Muscle of back (tissue), 13 donors: ENCODE measurements around the gene OR2M5. TPM values are rescaled to one million over a fixed set of nuclear protein-coding genes. Genes with fewer than 3 reads are reported as not detected.

Experiments
- DNase-seq, 3 donors: peaks; one replicate each; pipeline versions ENCODE4 v3.0.0 to v3.0.0-alpha.2; 2013
- long read RNA-seq, 9 donors: transcript quantifications; one replicate each; lab custom pipeline, GENCODE V29; 2026
- polyA plus RNA-seq, 10 donors: library from polyadenylated mRNA; unstranded; fragments of 120-200 nt; gene quantifications; one replicate each; pipeline ENCODE4 v1.2.1, GENCODE V29; 2013; ENCODE audit not compliant: insufficient read length in 10 of 10

Gene OR2M5, protein sequence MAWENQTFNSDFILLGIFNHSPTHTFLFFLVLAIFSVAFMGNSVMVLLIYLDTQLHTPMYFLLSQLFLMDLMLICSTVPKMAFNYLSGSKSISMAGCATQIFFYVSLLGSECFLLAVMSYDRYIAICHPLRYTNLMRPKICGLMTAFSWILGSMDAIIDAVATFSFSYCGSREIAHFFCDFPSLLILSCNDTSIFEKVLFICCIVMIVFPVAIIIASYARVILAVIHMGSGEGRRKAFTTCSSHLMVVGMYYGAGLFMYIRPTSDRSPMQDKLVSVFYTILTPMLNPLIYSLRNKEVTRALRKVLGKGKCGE
- not detected for polyA plus RNA-seq
- long read RNA-seq, donor 1 = 0 reads
- long read RNA-seq, donor 2 = 0 reads
- long read RNA-seq, donor 3 = 0 reads
- long read RNA-seq, donor 4 = 0 reads
- long read RNA-seq, donor 5 = 0 reads
- long read RNA-seq, donor 6 = 0 reads
- long read RNA-seq, donor 7 = 0 reads
- long read RNA-seq, donor 8 = 0 reads
- long read RNA-seq, donor 9 = 0 reads

GRCh38 chr1:248144513-248145198, at the start of gene OR2M5:
Gene OR2M5 (plus strand): TSS chr1:248145148. CDS start chr1:248145148, 0 bp downstream.
- DNase-seq = no peak

DNA sequence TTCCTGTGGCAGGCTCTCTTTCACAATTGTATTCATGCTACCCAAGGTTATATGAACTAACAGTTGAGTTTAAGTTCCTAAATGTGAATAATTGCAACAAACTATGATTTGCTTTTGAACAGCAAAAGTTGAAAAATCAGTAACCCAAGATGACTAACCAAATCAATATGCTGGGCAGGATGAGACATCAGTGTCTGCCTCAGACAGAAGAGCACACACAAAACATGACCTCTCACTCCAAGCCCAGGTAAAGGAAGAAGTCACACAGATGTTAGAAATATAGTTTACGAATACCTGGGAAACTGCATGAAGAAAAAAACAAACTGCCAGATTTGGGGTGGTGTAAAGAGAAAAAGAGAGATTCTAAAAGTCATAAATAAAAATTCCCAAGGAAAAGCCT, 46.4 kb upstream of the OR2M5 start:
- no peak for DNase-seq

GRCh38 chr1:248102847-248103246, 42.1 kb upstream of the OR2M5 start:
- no peak for DNase-seq

- DNase-seq = no peak
Observed at GRCh38 chr1:248111157-248111556, 33.8 kb upstream of the OR2M5 start.

- DNase-seq = no peak
Observed at GRCh38 chr1:248114890-248115289, 30.1 kb upstream of the OR2M5 start.

GRCh38 chr1:248127653-248128052, 17.3 kb upstream of the OR2M5 start:
- no peak for DNase-seq

GRCh38 chr1:248136811-248137210, 8.1 kb upstream of the OR2M5 start:
- DNase-seq = no peak

- DNase-seq = no peak
Observed at GRCh38 chr1:248140846-248141245, 4.1 kb upstream of the OR2M5 start.

DNA sequence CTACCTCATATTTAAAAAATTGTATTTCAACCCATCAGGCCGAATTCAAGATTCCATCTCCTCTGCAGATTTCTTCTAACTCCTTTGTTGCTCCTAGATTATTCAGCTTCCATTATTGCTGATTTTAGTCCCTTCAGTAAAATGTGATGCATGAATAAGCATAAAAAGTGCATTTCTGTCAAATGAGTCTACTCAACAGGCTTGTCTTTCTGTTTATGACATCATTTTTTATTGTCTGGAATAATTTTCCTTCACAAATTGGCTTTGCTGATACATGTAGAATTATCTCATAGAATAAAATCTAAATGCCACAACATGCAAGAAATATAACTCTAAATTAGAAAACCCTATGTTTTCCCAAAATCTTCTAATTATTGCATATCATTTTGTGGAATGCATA, 1.6 kb upstream of the OR2M5 start:
- no peak for DNase-seq

DNA sequence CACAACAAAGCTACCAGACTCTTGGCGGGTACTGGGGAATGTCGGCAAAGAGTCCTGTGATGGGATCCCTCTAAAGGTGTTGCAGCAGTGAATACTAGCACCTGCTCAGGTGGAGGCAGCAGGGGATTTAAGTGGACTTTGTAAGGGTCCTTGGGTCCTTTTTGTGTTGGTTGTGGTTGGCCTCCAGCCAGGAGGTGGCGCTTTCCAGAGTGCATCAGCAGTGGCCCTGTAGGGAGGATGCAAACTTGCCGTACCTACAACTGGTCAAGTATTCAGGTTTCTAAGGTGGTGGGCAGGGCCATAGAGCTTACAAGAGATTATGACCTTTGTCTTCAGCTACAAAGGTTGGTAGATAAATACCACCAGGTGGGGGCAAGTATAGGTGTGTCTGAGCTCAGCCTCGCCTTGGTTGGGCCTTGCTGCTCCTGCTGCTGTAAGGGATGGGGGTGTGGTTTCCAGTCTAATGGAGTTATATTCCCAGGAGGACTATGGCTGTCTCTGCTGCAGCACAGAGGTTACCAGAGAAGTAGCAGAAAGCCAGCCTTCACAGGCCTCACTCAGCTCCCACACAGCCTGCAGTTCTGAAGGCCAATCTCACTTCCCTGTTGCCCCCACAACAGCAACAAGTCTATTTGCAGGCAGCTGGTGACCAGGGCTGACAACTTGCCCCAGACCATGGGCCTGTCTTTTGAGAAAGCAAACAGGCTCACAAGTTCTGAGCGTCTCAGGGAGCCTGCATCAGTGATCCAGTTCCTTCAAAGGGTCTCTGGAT, 7.3 kb downstream of the OR2M5 start:
- no peak for DNase-seq

- no peak for DNase-seq
Observed at GRCh38 chr1:248155927-248156326, 11.0 kb downstream of the OR2M5 start.

DNA sequence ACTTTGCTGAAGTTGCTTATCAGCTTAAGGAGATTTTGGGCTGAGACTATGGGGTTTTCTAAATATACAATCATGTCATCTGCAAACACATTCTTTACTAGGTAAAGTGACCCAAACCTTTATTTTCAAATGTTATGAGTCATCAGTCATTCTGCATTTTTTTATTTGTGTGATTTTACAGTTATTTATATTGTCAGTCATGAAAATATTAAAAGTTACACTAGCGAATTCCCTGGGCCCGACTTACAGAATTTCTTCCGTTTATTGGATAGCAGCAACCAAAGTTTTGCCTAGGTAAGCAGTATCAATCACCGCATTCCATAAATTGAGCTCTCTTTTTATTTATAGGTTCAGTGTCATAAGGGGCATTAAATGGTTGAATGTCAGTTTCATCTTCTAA, 13.8 kb downstream of the OR2M5 start:
- DNase-seq = no peak

GRCh38 chr1:248164031-248164430, 19.1 kb downstream of the OR2M5 start:
- no peak for DNase-seq

DNA sequence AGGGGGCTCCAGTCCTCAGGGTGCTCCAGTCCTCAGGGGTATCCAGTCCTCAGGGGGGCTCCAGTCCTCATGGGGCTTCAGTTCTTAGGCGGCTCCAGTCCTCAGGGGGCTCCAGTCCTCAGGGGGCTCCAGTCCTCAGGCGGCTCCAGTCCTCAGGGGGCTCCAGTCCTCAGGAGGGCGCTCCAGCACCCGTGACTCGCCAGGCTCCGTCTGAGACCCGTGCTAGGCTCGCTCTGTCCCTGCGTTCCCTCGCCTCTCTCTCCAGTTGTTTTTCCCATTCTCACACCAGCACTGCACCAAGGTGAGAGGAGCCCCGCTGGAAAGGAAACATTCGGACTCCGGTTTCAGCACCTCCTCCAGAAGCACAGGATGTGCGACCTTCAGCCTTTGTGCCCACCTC, 20.2 kb downstream of the OR2M5 start:
- no peak for DNase-seq

DNA sequence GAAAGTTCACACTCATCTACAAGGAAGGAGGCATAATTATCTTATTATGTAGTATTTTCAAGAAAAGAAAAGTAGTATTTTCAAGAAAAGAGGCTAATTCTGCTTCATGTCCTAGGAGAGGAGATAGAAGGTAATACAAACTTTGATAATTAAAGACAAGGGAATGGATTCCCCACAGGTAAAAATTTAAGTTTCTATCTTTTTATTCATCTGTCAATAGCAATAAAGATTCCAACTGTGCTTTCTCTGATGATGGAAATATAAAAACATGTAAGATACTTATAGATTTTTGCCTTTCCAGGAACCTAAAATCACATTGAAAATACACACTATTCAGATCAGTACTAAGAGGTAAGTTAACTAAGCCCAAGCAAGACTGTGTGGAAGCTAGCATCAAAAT, 29.6 kb downstream of the OR2M5 start, which contains the start of gene OR2M2:
Gene OR2M2 (plus strand): TSS at position 301 of the 400 bp plus-strand sequence. CDS start 5,165 bp downstream, outside the sequence.
- no peak for DNase-seq

GRCh38 chr1:248183996-248184395, 39.0 kb downstream of the OR2M5 start:
- DNase-seq = no peak

GRCh38 chr1:248187363-248187762, 42.4 kb downstream of the OR2M5 start:
- no peak for DNase-seq

DNA sequence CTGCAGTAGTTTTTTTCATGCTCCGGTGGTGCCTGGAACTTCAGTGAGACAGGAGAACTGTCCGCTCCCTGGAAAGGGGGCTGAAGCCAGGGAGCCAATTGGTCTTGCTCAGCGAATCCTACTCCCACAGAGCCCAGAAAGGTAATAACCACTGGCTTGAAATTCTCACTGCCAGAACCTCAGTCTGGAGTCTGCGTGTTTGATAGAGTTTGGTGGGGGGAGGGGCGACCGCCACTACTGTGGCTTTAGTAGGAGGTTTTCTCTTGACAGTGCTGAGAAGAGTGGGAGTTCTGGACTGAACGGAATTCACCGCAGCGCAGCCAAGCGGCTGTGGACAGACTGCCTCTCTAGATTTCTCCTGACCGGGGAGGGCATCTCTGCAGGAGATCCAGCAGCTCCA, 44.1 kb downstream of the OR2M5 start:
- DNase-seq = no peak

- no peak for DNase-seq
Observed at GRCh38 chr1:248194117-248194516, 49.2 kb downstream of the OR2M5 start.
